SK-N-SH treated with all-trans-retinoic acid at 6 μM for 48 hours (cell line): ENCODE results near the gene PSMB11.

Experiments
- ARNTL ChIP-seq: fragments of 450-650 bp; formaldehyde crosslinking; IDR thresholded peaks from 2 replicates; pipeline ENCODE4 v1.5.0; 2020; ENCODE audit warnings: low read depth, mild to moderate bottlenecking, moderate library complexity, borderline replicate concordance
- BACH2 ChIP-seq: fragments of 250-450 bp; sonication (Bioruptor Pico); IDR thresholded peaks from 2 replicates; pipeline ENCODE4 v1.9.0; 2021; ENCODE audit warnings: mild to moderate bottlenecking, borderline replicate concordance
- CSDC2 ChIP-seq: fragments of 250-450 bp; sonication (Bioruptor Pico); IDR thresholded peaks from 2 replicates; pipeline ENCODE4 v1.5.0; 2020; ENCODE audit warnings: mild to moderate bottlenecking, moderate library complexity
- PATZ1 ChIP-seq: fragments of 250-450 bp; sonication (Bioruptor Pico); IDR thresholded peaks from 2 replicates; pipeline ENCODE4 v1.8.0; 2020; ENCODE audit warnings: mild to moderate bottlenecking, moderate library complexity, borderline replicate concordance
- PPARA ChIP-seq: fragments of 250-450 bp; sonication (Bioruptor Pico); IDR thresholded peaks from 2 replicates; pipeline ENCODE4 v1.5.0; 2020; ENCODE audit warnings: mild to moderate bottlenecking, borderline replicate concordance
- SNAI2 ChIP-seq: fragments of 250-450 bp; sonication (Bioruptor Pico); IDR thresholded peaks from 2 replicates; pipeline ENCODE4 v1.5.0; 2020; ENCODE audit warnings: mild to moderate bottlenecking, moderate library complexity
- TOX ChIP-seq: fragments of 250-450 bp; sonication (Bioruptor Pico); IDR thresholded peaks from 2 replicates; pipeline ENCODE4 v1.8.0; 2021; ENCODE audit warnings: mild to moderate bottlenecking, moderate library complexity, borderline replicate concordance
- ZNF8 ChIP-seq: fragments of 450-650 bp; formaldehyde crosslinking; IDR thresholded peaks from 2 replicates; pipeline ENCODE4 v1.5.0; 2020; ENCODE audit warnings: mild to moderate bottlenecking, moderate library complexity

GRCh38 chr14:23020143-23021128 lies 21.6 kb upstream of the PSMB11 start:
- TF ChIP-seq TOX (no peak), ARNTL (CRISPR knock-in tag) (no peak), BACH2 (CRISPR knock-in tag) (no peak), PATZ1 (CRISPR knock-in tag) (no peak), ZNF8 (no peak), SNAI2 (CRISPR knock-in tag) (no peak), CSDC2 (CRISPR knock-in tag) (no peak), PPARA (CRISPR knock-in tag) (no peak)
